Mesangial cell (primary cell): ENCODE measurements around the gene PCP2. TPM values are rescaled to one million over a fixed set of nuclear protein-coding genes. Genes with fewer than 3 reads are reported as not detected.

Source experiments
- total RNA-seq: library from RNA; depleted of rRNA; stranded (reverse); fragments of >200 nt; gene quantifications from 2 replicates; pipeline ENCODE4 v1.2.3, GENCODE V29; 2015

PCP2 gene
- 1.4 TPM in 1 of 2 replicates, not detected in the other for total RNA-seq

DNA sequence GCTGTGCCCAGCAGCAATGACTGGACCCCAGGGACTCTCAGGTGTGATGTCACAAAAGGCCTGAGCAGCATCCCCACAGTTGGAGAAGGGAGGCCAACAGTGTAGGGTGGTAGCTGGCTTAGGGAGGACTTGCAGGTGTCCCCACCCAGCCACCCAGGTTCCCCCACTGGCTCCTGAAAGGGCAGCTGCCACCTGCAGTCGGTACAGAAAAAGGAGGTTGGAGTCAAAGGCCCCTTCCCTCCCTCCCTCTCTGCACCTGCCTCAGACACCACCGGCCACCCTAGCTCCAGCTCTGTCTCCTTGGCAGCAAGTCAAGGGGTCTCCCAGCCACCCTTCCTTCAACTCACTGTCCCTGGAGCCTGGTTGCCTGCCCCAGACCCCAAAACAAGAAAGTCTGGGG, at the start of gene PCP2:
Gene PCP2, minus strand, starts transcription at position 22 of the 400 bp plus-strand sequence. CDS start 262 bp downstream, outside the sequence.

DNA sequence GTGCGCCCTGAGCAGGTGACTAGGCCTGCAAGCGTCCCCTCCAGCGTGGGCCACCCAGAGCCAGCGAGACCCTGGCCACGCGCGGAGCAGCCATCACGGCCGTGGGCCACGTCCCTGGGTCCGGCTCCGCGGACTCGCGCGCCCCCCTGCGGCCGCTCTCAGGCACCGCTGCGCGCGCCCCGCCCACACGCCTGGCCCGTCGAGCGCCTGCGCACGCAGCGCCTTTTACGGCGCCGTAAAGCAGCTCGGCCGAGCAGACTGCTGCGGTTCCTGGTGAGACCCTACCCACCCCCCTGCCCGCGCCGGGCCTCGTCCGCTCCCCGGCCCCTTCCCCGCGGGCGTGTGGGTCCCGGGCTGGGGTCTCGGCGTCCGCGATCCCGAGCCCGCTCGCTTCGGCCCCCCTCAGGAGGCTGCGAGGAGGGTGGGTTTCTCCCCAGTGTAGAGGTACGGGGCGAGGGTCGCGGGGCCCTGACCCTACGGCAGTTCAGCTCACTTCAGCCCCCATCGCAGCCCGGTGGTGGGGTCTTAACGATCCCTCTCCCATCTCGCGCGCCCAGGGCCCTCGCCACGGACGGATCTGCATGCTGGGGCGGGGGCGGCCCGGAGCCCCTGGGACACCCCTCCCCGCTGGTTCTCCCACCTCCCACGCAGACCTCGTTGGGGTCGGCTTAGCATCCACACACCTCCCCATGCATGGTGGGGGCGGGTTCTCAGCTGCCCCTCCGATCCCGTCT, 47.3 kb upstream of the PCP2 start, which contains the start of gene TRAPPC5:
Gene TRAPPC5, plus strand, starts transcription at position 228 of the 734 bp plus-strand sequence. CDS start 1,421 bp downstream, outside the sequence.

DNA sequence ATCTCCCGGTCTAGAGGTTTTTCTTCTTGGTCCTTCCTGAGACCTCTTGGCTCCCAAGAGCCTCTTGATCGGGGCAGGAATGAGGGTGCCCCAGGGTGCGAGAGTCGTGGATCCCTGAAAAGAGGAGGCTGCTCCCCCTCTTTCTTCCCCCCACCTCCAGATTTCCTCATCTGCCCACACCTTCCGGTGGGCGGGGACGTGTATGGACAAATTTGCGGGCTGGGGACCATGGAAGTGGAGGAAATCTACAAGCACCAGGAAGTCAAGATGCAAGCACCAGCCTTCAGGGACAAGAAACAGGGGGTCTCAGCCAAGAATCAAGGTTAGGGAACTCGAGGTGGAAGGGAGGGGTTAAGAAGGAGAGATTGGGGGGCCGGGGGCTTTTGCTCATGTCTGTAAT, 43.3 kb upstream of the PCP2 start, which contains the start of gene MCEMP1:
Gene MCEMP1, plus strand, starts transcription at position 237 of the 400 bp plus-strand sequence. Its CDS starts 31 bp downstream, at position 268.

DNA sequence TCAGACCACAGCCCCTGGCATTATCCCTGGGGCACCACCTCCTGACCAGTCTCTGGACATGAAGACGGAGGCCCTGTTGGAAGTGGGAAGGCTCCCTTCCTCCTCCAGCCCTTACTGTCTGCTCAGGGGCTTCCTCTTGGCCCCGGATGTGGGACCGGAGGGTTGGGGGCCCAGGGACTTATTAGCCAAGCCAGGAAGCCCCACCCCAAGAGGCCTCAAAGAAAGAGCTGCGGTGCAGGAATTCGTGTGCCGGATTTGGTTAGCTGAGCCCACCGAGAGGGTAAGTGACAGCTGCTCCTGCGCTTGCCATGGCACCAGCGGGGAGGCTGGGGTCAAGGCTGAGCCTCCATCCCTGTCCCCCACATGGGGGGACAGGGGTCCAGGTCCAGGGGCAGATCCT, 35.3 kb upstream of the PCP2 start, which contains the start of gene RETN:
Gene RETN, plus strand, starts transcription at position 208 of the 400 bp plus-strand sequence. CDS start 278 bp downstream, outside the sequence.

DNA sequence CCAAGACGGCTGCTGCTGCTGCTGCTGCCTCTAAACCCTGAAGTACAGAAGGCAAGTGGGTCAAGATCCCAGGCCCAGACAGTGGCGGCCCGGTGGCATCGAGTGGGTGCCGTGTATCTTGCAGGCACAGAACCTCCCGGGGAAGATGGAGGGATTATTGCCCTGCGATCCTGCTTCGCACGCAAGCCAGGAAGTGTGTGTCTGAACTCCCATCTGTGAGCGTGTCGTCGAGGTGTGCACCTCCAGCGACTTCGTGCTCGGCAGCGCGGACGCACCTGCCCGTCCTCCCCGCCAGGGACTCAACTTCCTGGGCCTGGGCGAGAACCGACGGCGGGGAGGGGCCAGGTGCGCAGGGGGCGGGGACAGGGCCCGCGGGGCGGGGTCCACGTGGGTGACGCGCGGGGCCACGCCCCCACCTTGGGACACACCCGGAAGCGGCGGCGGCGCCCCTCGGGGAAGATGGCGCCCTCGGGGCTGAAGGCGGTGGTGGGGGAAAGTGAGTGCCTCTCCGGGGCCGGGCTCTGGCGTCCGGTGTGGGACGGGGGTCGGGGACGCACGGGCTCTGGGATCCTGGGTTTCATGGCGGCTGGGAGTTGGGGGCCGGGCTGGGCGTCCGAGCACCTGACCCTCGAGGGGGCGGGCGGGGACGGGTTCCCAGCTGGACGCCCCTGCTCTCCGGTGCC, 3.3 kb upstream of the PCP2 start, which contains the start of gene STXBP2:
Gene STXBP2, plus strand, starts transcription at position 420 of the 683 bp plus-strand sequence. Its CDS starts 40 bp downstream, at position 460.

DNA sequence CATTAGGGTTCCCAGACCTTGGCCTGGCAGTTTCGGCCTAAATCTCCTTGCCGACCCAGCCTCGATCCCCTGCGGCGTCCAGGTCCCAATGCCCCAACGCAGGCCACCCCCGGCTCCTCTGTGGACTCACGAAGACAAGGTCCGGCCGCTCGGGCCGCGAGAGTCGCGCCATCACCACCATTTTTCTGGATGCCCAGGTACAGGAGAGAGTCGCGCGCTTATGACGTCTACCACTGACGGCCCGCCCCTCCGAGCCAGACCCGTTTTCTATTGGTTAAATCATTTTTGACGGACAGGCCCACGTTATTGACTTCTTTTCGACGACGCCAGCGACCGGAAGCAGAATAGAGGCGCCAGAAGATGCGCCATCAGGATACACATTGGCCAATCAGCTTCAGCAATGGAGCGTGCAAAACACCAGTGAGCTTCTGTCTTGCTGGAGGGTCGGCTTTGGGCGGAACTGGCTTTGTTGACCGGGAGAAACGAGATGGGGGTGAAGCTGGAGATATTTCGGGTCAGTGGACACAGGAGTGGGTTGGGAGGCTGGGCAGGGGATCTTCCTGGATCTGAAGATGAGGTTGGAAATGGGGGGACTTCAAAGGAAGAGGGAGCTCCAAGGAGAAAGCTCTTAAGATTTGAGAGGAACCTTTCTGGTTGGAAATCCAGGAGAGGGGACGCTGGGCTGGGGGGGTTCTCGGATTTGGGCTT, 4.0 kb downstream of the PCP2 start, which contains the start of the genes PET100 and XAB2:
Gene PET100, plus strand, starts transcription at position 447 of the 708 bp plus-strand sequence. Its CDS starts 41 bp downstream, at position 488.
Gene XAB2, minus strand, starts transcription at position 199 of the 708 bp plus-strand sequence. Its CDS starts 18 bp downstream, at position 181.

DNA sequence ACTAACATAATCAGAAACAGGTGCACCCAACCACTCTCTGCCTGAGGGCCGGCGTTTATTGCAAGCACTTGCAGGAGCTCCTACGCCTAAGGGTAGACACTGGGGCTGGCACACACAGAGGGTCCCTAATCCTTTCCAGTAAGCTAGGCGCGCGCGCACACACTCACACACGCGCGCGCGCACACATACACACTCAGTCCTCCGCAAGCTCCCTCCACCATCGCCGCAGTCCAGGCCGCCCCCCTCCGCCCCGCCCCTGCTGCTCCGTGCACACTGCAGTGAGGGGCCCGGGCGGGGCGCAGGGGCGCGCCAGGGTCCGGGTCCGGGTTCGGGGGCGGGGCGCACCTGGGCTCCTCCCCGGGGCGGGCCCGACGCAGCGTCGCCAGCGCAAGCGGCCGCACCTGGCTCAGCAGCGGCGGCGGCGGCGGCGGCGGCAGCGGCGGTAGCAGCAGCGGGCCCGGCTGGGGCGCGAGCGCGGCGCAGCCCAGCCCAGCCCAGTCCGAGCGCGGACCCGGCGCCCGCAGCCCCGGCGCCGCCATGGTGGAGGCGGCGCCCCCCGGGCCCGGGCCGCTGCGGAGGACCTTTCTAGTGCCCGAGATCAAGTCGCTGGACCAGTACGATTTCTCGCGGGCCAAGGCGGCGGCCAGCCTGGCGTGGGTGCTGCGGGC, 37.9 kb downstream of the PCP2 start, which contains the start of gene CAMSAP3:
Gene CAMSAP3, plus strand, starts transcription at position 398 of the 668 bp plus-strand sequence. Its CDS starts 140 bp downstream, at position 538.

Other genes with a start within 250 kb of the PCP2 start
- 3.9 and 9.5 TPM in 2 replicates for gene PEX11G, start 144.7 kb downstream of the PCP2 start, total RNA-seq
- 48.2 and 95.7 TPM in 2 replicates for gene ZNF358, start 117.6 kb downstream of the PCP2 start, total RNA-seq
- 7.9 and 12.4 TPM in 2 replicates for gene MCOLN1, start 111.1 kb downstream of the PCP2 start, total RNA-seq
- 119 and 204 TPM in 2 replicates for gene PNPLA6, start 98.0 kb downstream of the PCP2 start, total RNA-seq
- gene CAMSAP3, start 37.9 kb downstream of the PCP2 start, total RNA-seq = 2.3 and 3.8 TPM in 2 replicates
- 43.3 and 61.1 TPM in 2 replicates for gene XAB2, start 4.2 kb downstream of the PCP2 start, total RNA-seq
- gene PET100, start 3.9 kb downstream of the PCP2 start, total RNA-seq = 14.0 and 27.0 TPM in 2 replicates
- 37.0 and 76.3 TPM in 2 replicates for gene STXBP2, start 3.4 kb upstream of the PCP2 start, total RNA-seq
- not detected in 2 replicates for gene RETN, start 35.3 kb upstream of the PCP2 start, total RNA-seq
- not detected in 2 replicates for gene MCEMP1, start 43.4 kb upstream of the PCP2 start, total RNA-seq
- 114 and 143 TPM in 2 replicates for gene TRAPPC5, start 47.1 kb upstream of the PCP2 start, total RNA-seq
- gene FCER2, start 68.4 kb upstream of the PCP2 start, total RNA-seq = not detected in 2 replicates
- not detected in 2 replicates for gene CLEC4G, start 98.4 kb upstream of the PCP2 start, total RNA-seq
- not detected in 2 replicates for gene CD209, start 113.8 kb upstream of the PCP2 start, total RNA-seq
- gene CLEC4M, start 129.5 kb upstream of the PCP2 start, total RNA-seq = not detected in 2 replicates
- 10.4 and 17.5 TPM in 2 replicates for gene EVI5L, start 196.5 kb upstream of the PCP2 start, total RNA-seq
- 0.65 and 1.0 TPM in 2 replicates for gene PRR36, start 240.7 kb upstream of the PCP2 start, total RNA-seq